ENCODE data around the gene DLAT.
A peak's percentile ranks its signal among the peaks of the same experiment; 100 is the strongest.
"Not testable (repeated sequence)": the region's sequence is repeated elsewhere in the genome, so short reads cannot be mapped to it uniquely, and the experiment has no call there.

The DLAT gene

GRCh38 chr11:112024773-112025678 is at the start of gene DLAT:
DLAT (plus strand) TSS chr11:112025408; CDS start chr11:112025473, 65 bp downstream.
- peak; percentile 90 for DNase-seq

- no peak for DNase-seq
These were observed 49.0 kb upstream of the DLAT start for GRCh38 chr11:111976119-111976766.

- peak; percentile 56 for DNase-seq
These were observed 48.5 kb upstream of the DLAT start for GRCh38 chr11:111976767-111977145.

- peak; percentile 77 for DNase-seq
These were observed 47.8 kb upstream of the DLAT start for GRCh38 chr11:111977146-111978027.

GRCh38 chr11:111978028-111978771 is 47.0 kb upstream of the DLAT start:
- peak; percentile 77 for DNase-seq

GRCh38 chr11:111980062-111980461 is 45.1 kb upstream of the DLAT start:
- no peak for DNase-seq

GRCh38 chr11:111981270-111981669 is 43.9 kb upstream of the DLAT start:
- no peak for DNase-seq

GRCh38 chr11:111982019-111982464 is 43.2 kb upstream of the DLAT start:
- DNase-seq, result no peak

GRCh38 chr11:111982541-111983186 is 42.5 kb upstream of the DLAT start:
- no peak for DNase-seq

- DNase-seq, result no peak
These were observed 41.8 kb upstream of the DLAT start for GRCh38 chr11:111983187-111983986.

- no peak for DNase-seq
These were observed 38.6 kb upstream of the DLAT start for GRCh38 chr11:111986589-111986988.

GRCh38 chr11:111990381-111990780 is 34.8 kb upstream of the DLAT start:
- DNase-seq, result no peak

GRCh38 chr11:111992206-111992855 is 32.9 kb upstream of the DLAT start:
- DNase-seq, result no peak

- DNase-seq, result no peak
These were observed 29.1 kb upstream of the DLAT start for GRCh38 chr11:111996129-111996528.

- not testable (repeated sequence) for DNase-seq
These were observed 28.5 kb upstream of the DLAT start for GRCh38 chr11:111996669-111997068.

- no peak for DNase-seq
These were observed 26.1 kb upstream of the DLAT start for GRCh38 chr11:111999111-111999510.

- no peak for DNase-seq
These were observed 24.5 kb upstream of the DLAT start for GRCh38 chr11:112000703-112001102.

GRCh38 chr11:112002491-112003216 is 22.6 kb upstream of the DLAT start:
- no peak for DNase-seq

GRCh38 chr11:112004389-112004788 is 20.8 kb upstream of the DLAT start:
- DNase-seq, result no peak
